Panc1 (cell line): ENCODE results near the gene P3H3.

Source experiments
- POLR2AphosphoS5 ChIP-seq: IDR thresholded peaks from 2 replicates; pipeline ENCODE4 v1.6.1; 2012; ENCODE audit warnings: mild to moderate bottlenecking, low read depth, low read length, moderate library complexity
- SIN3A ChIP-seq: IDR thresholded peaks from 2 replicates; pipeline ENCODE4 v1.6.1; 2012; ENCODE audit warnings: low read depth, mild to moderate bottlenecking, low read length, moderate library complexity, borderline replicate concordance; ENCODE audit not compliant: insufficient read depth
- TF ChIP-seq, protein P1 (sequence below): fragments of 450-650 bp; IDR thresholded peaks from 2 replicates; pipeline ENCODE4 v1.5.1; 2017; ENCODE audit warnings: mild to moderate bottlenecking

DNA sequence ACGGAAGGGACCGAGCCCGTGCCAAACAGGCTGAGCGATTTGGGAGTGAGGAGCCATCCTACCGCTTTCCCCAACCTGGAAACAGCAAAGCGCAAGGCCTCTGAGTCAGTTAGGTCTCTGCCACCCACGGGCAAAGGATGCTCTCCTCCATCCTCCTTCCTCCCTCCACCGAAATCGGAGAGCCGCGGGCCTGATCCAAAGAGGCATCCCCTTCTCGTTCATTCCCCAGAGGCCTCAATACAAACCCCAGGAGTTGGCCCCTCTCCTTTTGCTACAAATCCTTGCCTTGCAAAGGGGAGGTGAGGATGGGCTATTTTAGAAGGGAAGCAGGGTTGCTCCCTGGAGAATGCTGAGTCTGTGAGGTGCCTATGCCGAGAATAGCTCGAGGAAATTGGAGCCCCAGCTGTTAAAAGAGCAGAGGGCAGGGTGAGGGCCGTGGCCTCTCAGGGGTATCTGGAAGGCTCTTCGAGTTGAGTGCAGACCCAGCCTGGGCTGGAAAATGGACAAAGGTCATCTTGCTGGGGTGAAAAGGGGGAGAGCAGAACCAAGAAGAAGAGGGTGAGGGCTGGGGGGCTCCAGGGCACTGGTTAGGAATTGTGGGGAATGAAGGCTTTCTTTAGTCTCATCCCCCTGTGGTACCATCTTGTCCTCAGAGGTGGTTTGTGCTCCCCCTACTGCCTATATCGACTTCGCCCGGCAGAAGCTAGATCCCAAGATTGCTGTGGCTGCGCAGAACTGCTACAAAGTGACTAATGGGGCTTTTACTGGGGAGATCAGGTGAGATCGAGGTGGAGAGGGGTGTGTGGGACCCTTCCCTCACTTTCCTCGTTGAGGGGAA lies 40.2 kb downstream of the P3H3 start:
- TF ChIP-seq SIN3A (no peak), POLR2AphosphoS5 (no peak)
- TF ChIP-seq, protein P1, sequence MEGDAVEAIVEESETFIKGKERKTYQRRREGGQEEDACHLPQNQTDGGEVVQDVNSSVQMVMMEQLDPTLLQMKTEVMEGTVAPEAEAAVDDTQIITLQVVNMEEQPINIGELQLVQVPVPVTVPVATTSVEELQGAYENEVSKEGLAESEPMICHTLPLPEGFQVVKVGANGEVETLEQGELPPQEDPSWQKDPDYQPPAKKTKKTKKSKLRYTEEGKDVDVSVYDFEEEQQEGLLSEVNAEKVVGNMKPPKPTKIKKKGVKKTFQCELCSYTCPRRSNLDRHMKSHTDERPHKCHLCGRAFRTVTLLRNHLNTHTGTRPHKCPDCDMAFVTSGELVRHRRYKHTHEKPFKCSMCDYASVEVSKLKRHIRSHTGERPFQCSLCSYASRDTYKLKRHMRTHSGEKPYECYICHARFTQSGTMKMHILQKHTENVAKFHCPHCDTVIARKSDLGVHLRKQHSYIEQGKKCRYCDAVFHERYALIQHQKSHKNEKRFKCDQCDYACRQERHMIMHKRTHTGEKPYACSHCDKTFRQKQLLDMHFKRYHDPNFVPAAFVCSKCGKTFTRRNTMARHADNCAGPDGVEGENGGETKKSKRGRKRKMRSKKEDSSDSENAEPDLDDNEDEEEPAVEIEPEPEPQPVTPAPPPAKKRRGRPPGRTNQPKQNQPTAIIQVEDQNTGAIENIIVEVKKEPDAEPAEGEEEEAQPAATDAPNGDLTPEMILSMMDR, result no peak
